HG03439 (cell line): ENCODE data around the gene ZNF221.
A peak's percentile ranks its signal among the peaks of the same experiment; 100 is the strongest.

Experiments used
- ATAC-seq: cut with Tn5 transposase; IDR thresholded peaks from one replicate; pipeline ENCODE4 v1.9.1; 2021; ENCODE audit warnings: mild to moderate bottlenecking, moderate library complexity; ENCODE audit not compliant: unreplicated experiment

ZNF221 gene

DNA sequence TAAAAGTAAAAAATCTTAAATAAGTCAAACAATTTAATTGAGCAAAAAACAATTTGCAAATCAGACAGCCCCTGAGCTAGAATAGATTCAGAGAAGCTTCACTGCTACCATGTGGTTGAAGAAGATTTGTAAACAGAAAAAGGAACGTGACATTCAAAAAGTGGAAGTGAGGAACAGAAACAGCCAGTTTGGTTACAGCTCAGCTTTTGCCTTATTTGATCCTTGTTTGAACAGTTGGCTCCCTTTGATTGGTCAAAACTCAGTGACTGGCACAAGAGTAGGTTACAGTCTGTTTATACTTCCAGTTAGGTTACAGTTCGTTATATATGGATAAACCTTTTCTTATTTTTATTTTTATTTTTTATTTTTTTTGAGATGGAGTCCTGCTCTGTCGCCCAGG, 5.8 kb downstream of the ZNF221 start:
- no peak for ATAC-seq

DNA sequence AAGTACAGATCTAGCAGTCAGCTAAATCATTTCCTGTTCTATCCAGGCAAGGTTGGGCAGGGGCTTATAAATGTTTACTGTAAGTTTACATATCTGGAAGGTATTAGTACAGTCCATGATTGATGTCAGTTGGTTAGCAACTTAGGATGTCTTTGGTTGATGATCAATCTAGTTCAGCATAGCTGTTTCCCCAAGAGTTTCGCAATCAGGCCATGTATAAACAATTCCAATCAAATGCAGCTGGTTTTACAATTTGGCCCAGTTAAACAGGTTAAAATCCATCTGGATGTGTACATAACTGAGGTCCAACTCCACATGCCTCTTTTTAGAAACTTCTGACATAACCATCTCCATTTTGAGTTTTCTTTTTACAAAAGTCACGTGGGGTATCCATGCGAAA, 6.9 kb downstream of the ZNF221 start:
- ATAC-seq = no peak

DNA sequence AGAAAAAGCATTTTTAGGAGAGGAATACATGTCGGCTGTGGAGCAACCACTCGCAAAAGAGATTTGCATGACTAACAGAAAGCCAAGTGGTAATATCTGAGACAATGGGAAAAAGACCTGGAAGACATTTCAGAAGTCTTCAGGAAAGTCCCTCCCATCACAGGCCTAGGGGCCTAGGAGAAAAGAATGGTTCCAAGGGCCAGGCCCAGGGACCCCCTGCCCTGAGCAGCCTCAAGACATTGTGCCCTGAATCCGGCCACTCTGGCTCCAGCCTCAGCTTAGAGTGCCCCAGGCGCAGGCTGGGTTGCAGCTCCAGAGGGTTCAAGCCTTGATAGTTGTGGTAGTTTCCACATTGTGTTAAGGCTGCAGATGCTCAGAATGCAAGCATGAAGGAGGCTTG, 9.4 kb downstream of the ZNF221 start:
- ATAC-seq = no peak

DNA sequence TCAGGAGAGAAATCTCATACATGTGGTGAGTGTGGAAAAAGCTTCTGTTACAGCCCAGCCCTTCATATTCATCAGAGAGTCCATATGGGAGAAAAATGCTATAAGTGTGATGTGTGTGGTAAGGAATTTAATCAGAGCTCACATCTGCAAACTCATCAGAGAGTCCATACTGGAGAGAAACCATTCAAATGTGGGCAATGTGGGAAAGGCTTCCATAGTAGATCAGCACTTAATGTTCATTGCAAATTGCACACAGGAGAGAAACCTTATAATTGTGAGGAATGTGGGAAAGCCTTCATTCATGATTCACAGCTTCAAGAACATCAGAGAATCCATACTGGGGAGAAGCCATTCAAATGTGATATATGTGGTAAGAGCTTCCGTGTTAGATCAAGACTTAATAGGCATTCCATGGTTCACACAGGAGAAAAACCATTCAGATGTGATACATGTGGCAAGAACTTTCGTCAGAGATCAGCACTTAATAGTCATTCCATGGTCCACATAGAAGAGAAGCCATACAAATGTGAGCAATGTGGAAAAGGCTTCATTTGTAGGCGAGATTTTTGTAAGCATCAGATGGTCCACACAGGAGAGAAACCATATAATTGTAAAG, 15.2 kb downstream of the ZNF221 start:
- ATAC-seq = no peak

DNA sequence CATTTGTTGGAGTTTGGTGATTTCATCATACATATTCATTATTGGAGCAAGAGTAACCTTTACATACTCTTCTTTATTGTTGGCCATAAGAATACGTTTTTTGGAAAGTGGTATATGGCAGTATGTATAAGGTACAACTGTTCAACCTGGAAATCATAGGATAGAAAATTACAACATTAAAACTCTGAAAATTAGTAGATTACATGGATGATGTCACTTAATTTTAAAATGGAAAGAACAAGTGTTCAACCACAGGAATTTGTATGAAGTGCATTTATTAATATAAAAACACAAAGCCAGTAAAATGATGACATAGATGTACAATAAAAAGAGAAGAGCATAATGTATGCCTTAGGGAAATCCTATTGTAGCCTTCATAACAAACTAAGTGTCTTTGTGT, 25.7 kb downstream of the ZNF221 start:
- ATAC-seq = no peak

DNA sequence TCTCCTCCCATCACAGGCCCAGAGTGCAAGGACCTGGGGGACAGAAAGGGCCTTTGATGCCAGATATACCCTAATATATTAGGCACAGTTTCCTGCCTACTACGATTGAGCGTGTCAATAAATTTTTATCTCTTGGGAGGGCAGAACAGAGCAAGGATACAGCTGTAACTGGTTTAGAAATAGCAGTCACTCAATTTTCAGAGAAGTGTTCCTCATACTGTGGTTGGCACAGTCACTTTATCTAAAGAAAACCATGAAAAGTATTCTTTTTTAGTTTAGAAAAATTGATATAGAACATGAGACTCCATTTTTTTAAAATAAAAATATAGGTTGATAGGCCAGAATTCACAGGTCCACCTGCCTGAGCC, 32.5 kb downstream of the ZNF221 start:
- peak; percentile 14 for ATAC-seq

DNA sequence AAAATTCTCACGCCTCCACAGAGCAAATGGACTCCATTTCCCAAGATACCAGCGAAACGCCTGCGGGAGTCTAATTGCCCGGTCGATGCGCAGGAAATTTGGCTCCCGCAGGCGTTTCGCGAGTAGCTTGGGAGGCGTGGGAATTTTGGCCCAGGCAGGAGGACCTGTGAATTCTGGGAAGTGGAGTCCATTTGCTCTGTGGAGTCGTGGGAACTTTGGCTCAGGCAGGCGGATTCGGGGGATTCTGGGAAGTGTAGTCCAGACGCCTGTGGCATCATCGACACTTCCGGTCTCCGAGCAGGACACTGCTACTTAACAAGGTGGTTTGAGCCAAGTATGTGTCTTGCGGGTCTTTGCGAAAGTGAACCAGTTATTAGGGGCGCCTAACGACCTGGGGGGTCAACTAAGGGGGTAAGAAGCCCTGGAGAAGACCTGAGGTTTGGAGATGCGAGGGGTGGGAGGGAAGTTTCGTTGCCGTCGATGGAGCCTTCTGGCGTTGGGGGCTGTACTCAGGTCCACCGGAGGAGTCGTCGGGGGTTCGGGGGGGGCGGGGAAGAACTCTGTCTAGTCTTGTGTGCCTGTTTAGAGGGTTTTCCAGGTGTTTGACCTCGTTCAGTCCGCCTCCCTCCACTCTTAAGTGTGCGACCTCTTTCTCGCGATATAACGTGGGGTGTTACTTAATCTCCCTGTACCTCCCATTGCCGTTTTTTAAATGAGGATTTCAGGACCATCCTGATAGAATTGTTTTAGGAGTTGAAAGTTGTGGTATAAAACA, 33.1 kb downstream of the ZNF221 start, which contains the start of gene ZNF155:
Gene ZNF155 (plus strand): TSS at position 277 of the 775 bp plus-strand sequence. CDS start 4,356 bp downstream, outside the sequence.
- peak; percentile 80 for ATAC-seq

DNA sequence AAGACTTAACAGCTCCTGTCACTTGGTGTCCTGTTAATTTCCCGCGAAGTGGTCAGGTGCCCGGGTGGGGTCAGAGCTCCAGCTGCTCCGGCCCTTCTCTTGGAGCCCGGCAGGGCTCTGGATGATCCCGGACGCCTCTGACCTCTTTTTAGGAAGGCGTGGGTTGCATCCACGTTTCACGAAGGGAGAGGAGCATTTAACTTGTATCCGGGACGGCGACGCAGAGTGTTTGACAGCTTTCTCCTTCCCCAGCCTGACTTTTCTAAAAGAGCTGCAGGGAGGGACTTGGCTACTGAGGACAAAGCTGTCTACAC, 33.6 kb downstream of the ZNF221 start:
- no peak for ATAC-seq

DNA sequence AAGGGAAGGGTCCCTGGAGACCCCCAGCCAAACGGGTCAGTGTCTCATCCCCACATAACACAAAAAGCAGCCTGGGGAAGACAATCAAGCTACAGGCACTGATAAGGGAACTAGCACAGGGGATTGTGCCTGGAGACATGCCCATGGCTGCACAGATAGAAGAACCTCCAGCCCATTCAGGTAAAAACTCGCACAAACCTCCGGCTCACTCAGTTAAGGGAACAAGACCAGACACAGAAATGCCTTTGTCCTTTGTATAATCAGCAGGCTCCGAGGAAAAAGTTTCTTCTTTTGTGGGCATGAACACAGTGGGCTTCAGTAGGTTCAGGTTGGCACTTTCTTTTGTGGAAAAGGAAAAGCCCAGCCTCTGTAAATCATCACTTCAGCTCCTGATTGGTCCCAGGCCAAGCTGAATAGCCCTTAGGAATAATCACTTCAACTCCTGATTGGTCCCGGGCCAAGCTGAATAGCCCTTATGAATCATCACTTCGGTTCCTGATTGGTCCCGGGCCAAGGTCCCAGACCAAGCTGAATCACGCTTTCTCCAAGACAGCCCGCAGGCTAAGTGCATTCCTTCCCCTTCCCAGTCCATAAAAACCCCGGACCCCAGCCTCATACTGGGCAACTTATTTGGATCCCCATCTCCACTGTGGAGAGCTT, 46.7 kb downstream of the ZNF221 start:
- ATAC-seq = no peak

DNA sequence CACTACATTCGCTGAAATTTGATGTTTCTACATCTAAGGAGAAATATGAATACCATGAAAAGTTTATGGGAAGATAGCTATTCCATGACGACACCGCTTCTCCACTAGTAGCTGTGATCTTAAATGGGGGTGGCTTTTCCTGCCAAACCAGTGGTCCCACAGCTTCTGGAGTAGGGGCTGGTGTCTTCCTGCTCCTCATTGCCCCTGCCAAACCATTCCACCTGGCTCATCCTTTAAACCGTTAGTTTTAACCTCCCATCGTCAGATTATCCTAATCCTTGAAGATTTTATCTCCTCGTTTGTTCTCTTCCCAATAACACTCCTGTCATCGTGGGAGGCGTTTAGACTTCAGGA, 51.2 kb downstream of the ZNF221 start:
- ATAC-seq = no peak

DNA sequence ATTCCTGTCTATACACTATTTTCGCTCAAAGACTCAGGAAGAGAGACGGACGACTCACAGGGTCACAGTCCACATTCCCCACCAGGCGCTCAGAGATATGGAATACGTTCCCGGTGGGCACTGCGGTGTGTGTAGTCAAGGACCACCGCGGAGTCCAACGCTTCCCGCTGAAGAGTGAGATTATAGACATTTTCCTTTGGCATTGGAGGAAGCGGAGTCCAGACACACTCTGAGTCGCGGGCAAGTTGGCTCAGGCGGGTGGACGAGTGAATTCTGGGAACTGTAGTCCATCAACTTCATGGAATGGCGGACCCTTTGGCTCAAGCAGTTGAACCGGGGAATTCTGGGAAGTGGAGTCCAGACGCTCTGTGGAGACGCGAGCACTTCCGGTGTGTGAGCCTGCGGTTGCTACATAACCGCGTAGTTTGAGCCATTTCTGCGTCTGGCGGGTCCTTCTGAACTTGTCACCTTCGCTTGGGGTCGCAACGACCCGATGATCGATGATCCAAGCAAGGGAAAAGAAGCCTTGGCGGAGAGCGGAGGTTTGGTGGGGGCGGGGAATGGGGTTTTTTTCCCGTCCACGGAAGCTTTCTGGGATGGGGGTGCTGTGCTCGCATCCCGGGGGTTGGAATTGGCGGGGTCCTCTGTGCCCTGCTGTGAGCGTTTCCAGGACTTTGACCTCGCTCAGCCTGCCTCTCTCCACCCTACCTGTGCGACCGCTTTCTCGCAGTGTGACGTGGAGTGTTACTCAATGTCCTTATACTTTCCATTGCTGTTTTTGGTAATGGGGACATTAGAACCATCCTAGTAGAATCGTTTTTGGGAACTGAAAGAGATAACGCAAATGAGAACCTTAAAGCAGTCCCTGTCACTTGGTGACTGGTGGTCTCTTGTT, 51.8 kb downstream of the ZNF221 start, which contains the start of gene ZNF230:
Gene ZNF230 (plus strand): TSS at position 392 of the 895 bp plus-strand sequence. CDS start 4,122 bp downstream, outside the sequence.
- ATAC-seq = peak; percentile 93

DNA sequence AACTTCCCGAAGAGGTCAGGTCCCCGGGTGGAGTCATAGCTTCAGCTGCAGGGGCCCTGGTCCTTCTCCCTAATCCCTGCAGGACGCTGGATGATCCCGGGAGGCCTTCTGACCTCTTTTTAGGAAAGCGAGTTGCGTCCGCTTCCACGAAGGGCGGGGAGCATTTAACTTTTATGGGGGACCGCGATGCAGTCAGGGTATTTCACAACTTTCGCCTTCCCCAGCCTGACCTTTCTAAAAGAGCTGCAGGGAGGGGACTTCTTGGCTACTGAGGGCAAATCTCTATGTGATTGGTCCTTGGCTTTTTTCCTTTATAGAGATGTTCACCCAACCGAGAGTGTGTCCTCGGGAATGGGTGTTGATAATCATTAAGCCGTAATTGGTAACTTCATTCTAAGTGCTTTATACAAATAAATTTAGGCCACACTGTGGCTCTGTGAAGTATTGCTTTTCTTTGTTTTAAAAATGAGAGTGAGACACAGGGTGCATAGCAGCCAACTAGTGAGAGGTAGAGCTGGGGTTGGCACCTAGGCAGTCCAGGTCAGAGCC, 52.5 kb downstream of the ZNF221 start:
- peak; percentile 33 for ATAC-seq

DNA sequence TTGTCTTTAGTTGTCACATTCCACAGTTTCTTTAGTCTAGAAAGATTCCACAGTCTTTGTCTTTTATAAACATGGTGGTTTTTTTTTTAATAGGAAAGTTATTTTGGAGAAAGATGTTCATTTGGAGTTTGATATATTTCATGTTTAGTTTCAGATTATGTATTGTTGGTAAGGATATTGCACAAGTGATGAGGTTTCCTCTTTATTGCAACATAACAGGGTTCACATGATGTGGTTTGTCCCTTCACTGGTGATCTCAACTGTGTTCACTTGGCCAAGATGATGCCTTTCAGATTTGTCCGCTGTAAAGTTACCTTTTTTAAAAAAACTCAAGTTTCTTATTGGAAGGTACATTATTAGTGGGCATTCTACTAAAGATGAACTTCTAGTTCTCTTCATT, 54.9 kb downstream of the ZNF221 start:
- no peak for ATAC-seq

DNA sequence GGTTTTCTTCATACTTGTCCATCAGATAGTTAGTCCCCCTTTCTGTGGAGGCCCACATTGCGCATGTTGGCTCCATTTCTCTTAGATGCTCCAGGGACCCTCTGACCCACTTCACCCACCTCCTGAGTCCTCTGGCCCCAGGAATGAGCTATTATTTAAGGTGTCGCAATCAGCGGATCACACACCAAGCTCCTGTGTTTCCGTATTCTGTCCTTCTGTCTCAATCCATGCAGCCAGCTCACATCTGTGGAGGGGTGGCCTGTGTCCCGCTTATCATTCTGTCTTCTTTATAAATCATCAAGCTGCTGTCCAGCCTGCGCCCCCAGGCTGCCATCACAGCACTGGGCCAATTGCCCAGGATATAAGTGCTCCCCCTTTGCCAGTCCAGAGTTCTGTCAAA, 56.4 kb downstream of the ZNF221 start:
- no peak for ATAC-seq

DNA sequence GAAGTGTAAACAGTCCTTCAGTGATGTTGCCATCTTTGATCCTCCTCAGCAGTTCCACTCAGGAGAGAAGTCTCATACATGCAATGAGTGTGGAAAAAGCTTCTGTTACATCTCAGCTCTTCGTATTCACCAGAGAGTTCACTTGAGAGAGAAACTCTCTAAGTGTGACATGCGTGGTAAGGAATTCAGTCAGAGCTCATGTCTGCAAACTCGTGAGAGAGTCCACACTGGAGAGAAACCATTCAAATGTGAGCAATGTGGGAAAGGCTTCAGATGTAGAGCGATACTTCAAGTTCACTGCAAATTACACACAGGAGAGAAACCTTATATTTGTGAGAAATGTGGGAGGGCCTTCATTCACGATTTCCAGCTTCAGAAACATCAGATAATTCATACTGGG, 59.4 kb downstream of the ZNF221 start:
- no peak for ATAC-seq
